ENCODE data around the gene TMEM135.

DNA sequence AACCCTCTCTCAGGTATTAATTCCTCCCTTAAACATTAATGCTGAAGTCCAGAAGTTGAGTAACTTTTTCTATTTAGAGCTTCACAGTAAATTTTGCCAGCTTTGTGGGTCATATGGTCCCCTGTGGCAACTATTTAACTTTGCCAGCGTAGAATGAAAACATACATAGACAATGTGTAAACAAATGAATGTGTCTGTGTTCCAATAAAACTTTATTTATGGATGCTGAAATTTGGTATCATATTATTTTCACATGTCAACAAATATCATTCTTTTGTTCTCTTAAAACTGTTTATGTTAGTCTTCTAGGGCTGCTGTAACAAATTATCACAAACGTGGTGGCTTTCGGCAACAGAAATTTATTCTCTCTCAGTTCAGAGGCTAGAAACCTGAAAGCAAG, 85.1 kb downstream of the TMEM135 start:
- no peak for TF ChIP-seq POLR2A (IDR thresholded peaks at IDR 0.05; ENCODE audit: low read depth, low read length)
- no peak for TF ChIP-seq TAF1 (IDR thresholded peaks at IDR 0.05; ENCODE audit: borderline replicate concordance, low read depth, low read length)
- TF ChIP-seq POLR2AphosphoS5 (IDR thresholded peaks at IDR 0.05; ENCODE audit: low read depth, low read length), result no peak
